HG02870 (cell line): ENCODE results near the gene TMEM165.

Experiments used
- ATAC-seq: cut with Tn5 transposase; IDR thresholded peaks from one replicate; pipeline ENCODE4 v1.9.1; 2021; ENCODE audit warnings: mild to moderate bottlenecking, moderate library complexity; ENCODE audit not compliant: unreplicated experiment

Gene TMEM165

GRCh38 chr4:55447108-55447708 lies 51.5 kb downstream of the TMEM165 start:
- no peak for ATAC-seq

DNA sequence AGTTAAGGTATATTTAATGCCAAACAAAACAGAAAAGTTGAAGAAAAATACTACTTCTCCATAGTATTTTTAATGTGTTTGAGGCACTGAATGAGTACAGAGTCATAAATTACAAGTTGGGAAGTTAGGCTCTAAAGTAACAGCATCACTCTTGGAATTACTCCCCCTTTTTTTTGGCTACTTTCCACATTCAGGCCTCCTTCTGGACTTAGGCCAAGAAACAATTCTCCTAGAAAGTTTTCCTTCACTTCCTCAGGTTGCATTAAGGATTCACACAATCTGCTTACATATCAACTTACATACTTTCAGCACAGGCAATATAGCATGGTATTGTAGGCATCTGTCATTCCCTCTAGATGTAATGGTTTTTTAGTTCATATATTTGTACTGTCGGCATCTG lies 52.1 kb downstream of the TMEM165 start:
- ATAC-seq, result no peak

- ATAC-seq, result no peak
Observed at GRCh38 chr4:55450566-55450965, 54.8 kb downstream of the TMEM165 start.

- ATAC-seq, result no peak
Observed at GRCh38 chr4:55458164-55458563, 62.4 kb downstream of the TMEM165 start.

GRCh38 chr4:55458611-55459010 lies 62.9 kb downstream of the TMEM165 start:
- ATAC-seq, result no peak

- no peak for ATAC-seq
Observed at GRCh38 chr4:55466001-55466400, 70.2 kb downstream of the TMEM165 start.

DNA sequence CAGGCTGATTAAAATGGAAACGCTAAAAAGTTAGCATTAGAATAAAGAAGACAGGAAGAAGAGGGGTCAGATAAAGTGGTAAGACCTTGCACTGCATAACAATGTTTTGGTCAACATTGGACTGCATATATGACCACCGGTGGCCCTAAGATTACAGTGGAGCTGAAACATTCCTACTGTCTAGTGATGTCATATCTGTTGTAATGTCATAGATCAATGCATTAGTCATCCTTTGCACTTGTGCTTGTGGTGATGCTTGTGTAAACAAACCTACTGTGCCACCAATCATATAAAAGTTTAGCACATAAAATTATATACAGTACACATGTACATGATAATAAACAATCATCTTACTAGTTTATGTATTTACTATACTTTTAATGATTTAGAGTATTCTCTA lies 73.0 kb downstream of the TMEM165 start:
- ATAC-seq, result no peak

DNA sequence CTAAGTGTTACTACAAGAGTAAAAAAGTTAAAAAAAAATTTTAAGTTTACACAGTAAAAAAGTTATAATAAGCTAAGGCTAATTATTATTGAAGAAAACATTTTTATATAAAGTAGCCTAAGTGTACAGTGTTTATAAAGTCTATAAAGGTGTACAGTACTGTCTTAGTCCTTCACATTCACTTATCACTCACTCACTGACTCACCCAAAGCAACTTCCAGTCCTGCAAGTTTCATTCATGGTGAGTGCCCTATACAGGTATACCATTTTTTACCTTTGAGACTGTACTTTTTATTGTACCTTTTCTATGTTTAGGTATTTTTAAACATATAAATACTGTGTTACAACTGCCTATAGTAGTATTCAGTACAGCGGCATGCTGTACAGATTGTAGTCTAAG lies 74.2 kb downstream of the TMEM165 start:
- ATAC-seq, result no peak
